PFSK-1 (cell line): Measurements from ENCODE around the gene DST.

Source experiments
- FOXP2 ChIP-seq: optimal IDR thresholded peaks from 2 replicates; pipeline ENCODE3; 2011; ENCODE audit warnings: borderline replicate concordance, control low read depth, inconsistent platforms; ENCODE audit not compliant: insufficient read depth; ENCODE audit errors: extremely low read length, extremely low read depth
- POLR2AphosphoS5 ChIP-seq: IDR thresholded peaks from 2 replicates; pipeline ENCODE4 v1.6.1; 2012; ENCODE audit warnings: low read depth, mild to moderate bottlenecking, control low read depth, low read length, moderate library complexity
- SIN3A ChIP-seq: IDR thresholded peaks from 2 replicates; pipeline ENCODE4 v1.6.1; 2012; ENCODE audit warnings: mild to moderate bottlenecking, low read length, moderate library complexity, borderline replicate concordance; ENCODE audit not compliant: insufficient read depth
- TAF1 ChIP-seq: IDR thresholded peaks from 2 replicates; pipeline ENCODE4 v1.6.1; 2012; ENCODE audit warnings: low read length, control low read depth, borderline replicate concordance; ENCODE audit not compliant: insufficient read depth

DNA sequence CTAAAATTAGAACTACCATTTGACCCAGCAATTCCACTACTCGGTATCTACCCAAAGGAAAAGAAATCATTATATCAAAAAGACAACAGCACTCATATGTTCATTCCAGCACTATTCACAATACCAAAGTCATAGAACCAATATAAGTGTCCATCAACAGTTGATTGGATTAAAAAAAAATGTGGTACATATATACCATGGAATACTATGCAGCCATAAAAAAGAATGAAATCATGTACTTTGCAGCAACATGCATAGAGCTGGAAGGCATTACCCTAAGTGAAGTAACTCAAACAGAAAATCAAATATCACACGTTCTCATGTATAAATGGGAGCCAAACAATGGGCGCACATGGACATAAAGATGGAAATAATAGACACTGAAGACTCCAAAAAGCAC, 163.3 kb downstream of the DST start:
- TF ChIP-seq POLR2AphosphoS5 (no peak), TAF1 (no peak), FOXP2 (no peak), SIN3A (no peak)
